Esophagus squamous epithelium (tissue), 5 donors: ENCODE data around the gene JAZF1. TPM values are rescaled to one million over a fixed set of nuclear protein-coding genes. Genes with fewer than 3 reads are reported as not detected.

ENCODE experiments used
- DNase-seq: peaks from one replicate; lab custom pipeline; 2025; lab: John Stamatoyannopoulos, UW
- H3K27ac ChIP-seq, 4 donors: fragments of 200-600 bp; sonication (generic); one replicate each; pipeline ENCODE4 v1.5.1; 2016 to 2019; ENCODE audit warnings: mild to moderate bottlenecking in 1 of 4
- H3K27me3 ChIP-seq, 4 donors: fragments of 200-600 bp; sonication (generic); 1 replicate in 3 of 4; 2 replicates in 1 of 4; pipeline versions ENCODE4 v1.5.1 to v1.6.0; 2017 to 2021; ENCODE audit warnings: antibody characterized with exemption in 1 of 4
- H3K36me3 ChIP-seq, 3 donors: fragments of 200-600 bp; sonication (generic); one replicate each; pipeline ENCODE4 v1.5.1; 2016 to 2019
- H3K4me1 ChIP-seq, 3 donors: fragments of 200-600 bp; sonication (generic); one replicate each; pipeline ENCODE4 v1.5.1; 2017 to 2019
- H3K4me3 ChIP-seq, 4 donors: fragments of 200-600 bp; sonication (generic); 1 replicate in 3 of 4; 2 replicates in 1 of 4; pipeline ENCODE4 v1.5.1; 2016 to 2019; ENCODE audit warnings: mild to moderate bottlenecking in 2 of 4, moderate library complexity in 1 of 4
- H3K9me3 ChIP-seq, 3 donors: fragments of 200-600 bp; sonication (generic); one replicate each; pipeline ENCODE4 v1.5.1; 2016 to 2019
- CTCF ChIP-seq, 6 experiments: fragments of 450-650 bp in 4 of 6; fragments of 200-600 bp in 2 of 6; sonication (generic) in 2 of 6; IDR thresholded peaks; one replicate each; pipeline ENCODE4 v1.5.1; 2016 to 2019; ENCODE audit warnings: antibody characterized with exemption in 6 of 6, mild to moderate bottlenecking in 4 of 6, moderate library complexity in 4 of 6
- POLR2A ChIP-seq, 4 donors: fragments of 450-650 bp; IDR thresholded peaks; one replicate each; pipeline ENCODE4 v1.6.1; 2017; ENCODE audit warnings: antibody characterized with exemption in 4 of 4, mild to moderate bottlenecking in 4 of 4, moderate library complexity in 3 of 4
- WGBS, 2 donors: methylation state at CpG; one replicate each; pipeline ENCODE4 v1.1.5; 2018; 5-methylcytosine and 5-hydroxymethylcytosine counted together
- intact Hi-C: fragments of 100-400 bp; cut with DNase I; formaldehyde crosslinking; loops from one replicate; pipeline ENCODE4 v1.15.0; 2022
- small RNA-seq, 4 donors: library from RNA; depleted of rRNA; stranded (forward); fragments of <200 nt; gene quantifications; one replicate each; pipeline ENCODE3, GENCODE V24; 2016
- total RNA-seq, 4 donors: library from RNA; depleted of rRNA; stranded (reverse); fragments of >200 nt; gene quantifications; one replicate each; pipeline ENCODE4 v1.1.0, GENCODE V29; 2016
- donor health status: DM: yes; HTN: yes; CAD: no.

The JAZF1 gene
- total RNA-seq, 4 donors from 2014 or later, result 1.3 to 8.6 (median 2.0) TPM

- H3K36me3 ChIP-seq, result peaks cover 0 to 47% (median 3%) of the 10 kb centered on the region in 3 donors
- no peaks in the 10 kb centered on the region for H3K27me3 ChIP-seq
- intact Hi-C loops, result no loop called here
- no peaks in the 10 kb centered on the region for H3K9me3 ChIP-seq
- H3K4me1 ChIP-seq, result peaks cover 0 to 4% (median 0%) of the 10 kb centered on the region in 3 donors
- 94 to 97% methylated on average over 2 of the region's 2 CpGs for WGBS, 2 donors
- H3K4me3 ChIP-seq, result no peak overlapping the region
- no peak for DNase-seq
- TF ChIP-seq POLR2A (IDR thresholded peaks at IDR 0.05) (no peak), CTCF (IDR thresholded peaks at IDR 0.05) (no peak)
- no peak overlapping the region for H3K27ac ChIP-seq
These were observed 399.4 kb downstream of the JAZF1 start for GRCh38 chr7:27781188-27781587.

Small RNA genes lying within 50 kb of the gene (small RNA-seq; reads per million reads assigned to genes)
- gene RNU6-979P, result 0 reads per million in 4 donors

Other genes with a start within 250 kb of the JAZF1 start
- 1 to 10 TPM in 3 of 4 donors, under 1 TPM in 1; 0.30 to 5.0 (median 2.2) TPM for gene CREB5, start 231.7 kb upstream of the JAZF1 start, total RNA-seq